CD14-positive monocyte (primary cell): ENCODE results near the gene GIN1. TPM values are rescaled to one million over a fixed set of nuclear protein-coding genes. Genes with fewer than 3 reads are reported as not detected.

ENCODE experiments used
- DNase-seq, 3 donors: peaks; one replicate each; pipeline ENCODE4 v3.0.0-alpha.2; 2011 to 2022
- H2AFZ ChIP-seq: 2 replicates; pipeline ENCODE4 v1.6.0; 2012; ENCODE audit warnings: mild to moderate bottlenecking, low read depth, low read length, inconsistent platforms; ENCODE audit not compliant: insufficient read depth, poor library complexity, severe bottlenecking
- H3K27ac ChIP-seq, 2 donors: 1 replicate in 1 of 2; 2 replicates in 1 of 2; pipeline ENCODE4 v1.5.1; 2012 to 2013; ENCODE audit warnings: low read length in 2 of 2, control low read depth in 1 of 2, inconsistent platforms in 1 of 2, low read depth in 1 of 2, mild to moderate bottlenecking in 1 of 2
- H3K27me3 ChIP-seq, 2 donors: one replicate each; pipeline versions ENCODE4 v1.6.0 to v1.6.1; 2011 to 2013; ENCODE audit warnings: low read length in 2 of 2; ENCODE audit not compliant: control insufficient read depth in 2 of 2, insufficient read depth in 2 of 2
- H3K36me3 ChIP-seq, 2 donors: replicated peaks in 1 of 2; 1 replicate in 1 of 2; 2 replicates in 1 of 2; pipeline versions ENCODE4 v1.5.1 to v1.6.1; 2012 to 2013; ENCODE audit warnings: low read length in 2 of 2, control low read depth in 1 of 2, inconsistent platforms in 1 of 2, mild to moderate bottlenecking in 1 of 2; ENCODE audit not compliant: insufficient read depth in 2 of 2, control insufficient read depth in 1 of 2
- H3K4me1 ChIP-seq, 2 donors: 1 replicate in 1 of 2; 2 replicates in 1 of 2; pipeline versions ENCODE4 v1.5.1 to v1.6.1; 2012 to 2013; ENCODE audit warnings: low read length in 2 of 2, control low read depth in 1 of 2, inconsistent platforms in 1 of 2, mild to moderate bottlenecking in 1 of 2, moderate library complexity in 1 of 2; ENCODE audit not compliant: insufficient read depth in 2 of 2, control insufficient read depth in 1 of 2
- H3K4me2 ChIP-seq: replicated peaks from 2 replicates; pipeline ENCODE3; 2012; ENCODE audit warnings: low read length, moderate library complexity, mild to moderate bottlenecking; ENCODE audit not compliant: poor library complexity, severe bottlenecking; ENCODE audit errors: extremely low read depth
- H3K4me3 ChIP-seq, 3 experiments: fragments of 200-600 bp in 1 of 3; sonication (generic) in 1 of 3; replicated peaks in 1 of 3; 1 replicate in 2 of 3; 2 replicates in 1 of 3; pipeline ENCODE4 v1.5.1; 2011 to 2013; ENCODE audit warnings: low read length in 3 of 3, mild to moderate bottlenecking in 3 of 3, control low read depth in 2 of 3, low read depth in 2 of 3, inconsistent platforms in 1 of 3, moderate library complexity in 1 of 3
- H3K79me2 ChIP-seq: 2 replicates; pipeline ENCODE4 v1.6.0; 2012; ENCODE audit warnings: mild to moderate bottlenecking, control low read depth, inconsistent platforms, low read length, moderate library complexity; ENCODE audit not compliant: insufficient read depth
- H3K9ac ChIP-seq: 2 replicates; pipeline ENCODE4 v1.6.0; 2017; ENCODE audit warnings: low read length, mild to moderate bottlenecking; ENCODE audit not compliant: insufficient read depth, poor library complexity, severe bottlenecking
- H3K9me3 ChIP-seq, 2 donors: replicated peaks in 1 of 2; 1 replicate in 1 of 2; 2 replicates in 1 of 2; pipeline versions ENCODE4 v1.5.1 to v1.6.1; 2012 to 2013; ENCODE audit warnings: low read length in 2 of 2, control low read depth in 1 of 2; ENCODE audit not compliant: control insufficient read depth in 1 of 2, insufficient read depth in 1 of 2
- H4K20me1 ChIP-seq: 2 replicates; pipeline ENCODE4 v1.6.0; 2012; ENCODE audit warnings: mild to moderate bottlenecking, low read length, control low read depth, moderate library complexity; ENCODE audit not compliant: insufficient read depth
- H3K27ac Mint-ChIP-seq, 7 donors: one replicate each; pipeline ENCODE4 v1.8.0; 2020; ENCODE audit warnings: mild to moderate bottlenecking in 7 of 7, mixed read lengths in 7 of 7, moderate library complexity in 6 of 7, inconsistent platforms in 2 of 7
- H3K27me3 Mint-ChIP-seq, 3 donors: one replicate each; pipeline ENCODE4 v1.8.0; 2021 to 2022; ENCODE audit warnings: low read depth in 3 of 3, mild to moderate bottlenecking in 3 of 3, mixed read lengths in 3 of 3, moderate library complexity in 3 of 3, inconsistent platforms in 1 of 3
- H3K36me3 Mint-ChIP-seq, 2 donors: one replicate each; pipeline ENCODE4 v1.8.0; 2020; ENCODE audit warnings: mixed read lengths in 2 of 2, inconsistent platforms in 1 of 2, mild to moderate bottlenecking in 1 of 2
- H3K4me1 Mint-ChIP-seq: one replicate; pipeline ENCODE4 v1.8.0; 2020; ENCODE audit warnings: mild to moderate bottlenecking, mixed read lengths
- H3K4me3 Mint-ChIP-seq, 2 donors: one replicate each; pipeline ENCODE4 v1.8.0; 2020; ENCODE audit warnings: mild to moderate bottlenecking in 2 of 2, mixed read lengths in 2 of 2, moderate library complexity in 1 of 2
- H3K9me3 Mint-ChIP-seq, 7 donors: one replicate each; pipeline ENCODE4 v1.8.0; 2020 to 2022; ENCODE audit warnings: mixed read lengths in 7 of 7, mild to moderate bottlenecking in 6 of 7, moderate library complexity in 6 of 7, inconsistent platforms in 2 of 7
- WGBS: methylation state at CpG from one replicate; pipeline ENCODE4 v1.1.5; 2013; ENCODE audit warnings: missing lambda C conversion rate; ENCODE audit not compliant: insufficient coverage; 5-methylcytosine and 5-hydroxymethylcytosine counted together
- intact Hi-C, 2 donors: fragments of 100-400 bp; cut with micrococcal nuclease; formaldehyde crosslinking; loops; one replicate each; pipeline versions ENCODE4 v1.15.0 to v1.15.1; 2023
- polyA plus RNA-seq, 3 donors: library from polyadenylated mRNA; depleted of rRNA in 1 of 3; unstranded in 2 of 3; stranded (reverse) in 1 of 3; fragments of 300-500 nt in 2 of 3; fragments of >200 nt in 1 of 3; fragmentation: Illumina TruSeq in 2 of 3; gene quantifications; 1 replicate in 2 of 3; 2 replicates in 1 of 3; pipeline ENCODE4 v1.2.3, GENCODE V29; 2012 to 2021
- TF ChIP-seq, protein P1 (sequence below): fragments of 200-600 bp; IDR thresholded peaks from one replicate; pipeline ENCODE4 v1.8.0; 2022; ENCODE audit warnings: antibody characterized with exemption, mild to moderate bottlenecking

Gene GIN1
- polyA plus RNA-seq, 3 donors: 2.2 to 4.7 (median 3.7) TPM

- H3K9me3 ChIP-seq: no peaks in the 10 kb centered on the region
- no peak overlapping the region for H3K4me3 Mint-ChIP-seq
- TF ChIP-seq, protein P1, sequence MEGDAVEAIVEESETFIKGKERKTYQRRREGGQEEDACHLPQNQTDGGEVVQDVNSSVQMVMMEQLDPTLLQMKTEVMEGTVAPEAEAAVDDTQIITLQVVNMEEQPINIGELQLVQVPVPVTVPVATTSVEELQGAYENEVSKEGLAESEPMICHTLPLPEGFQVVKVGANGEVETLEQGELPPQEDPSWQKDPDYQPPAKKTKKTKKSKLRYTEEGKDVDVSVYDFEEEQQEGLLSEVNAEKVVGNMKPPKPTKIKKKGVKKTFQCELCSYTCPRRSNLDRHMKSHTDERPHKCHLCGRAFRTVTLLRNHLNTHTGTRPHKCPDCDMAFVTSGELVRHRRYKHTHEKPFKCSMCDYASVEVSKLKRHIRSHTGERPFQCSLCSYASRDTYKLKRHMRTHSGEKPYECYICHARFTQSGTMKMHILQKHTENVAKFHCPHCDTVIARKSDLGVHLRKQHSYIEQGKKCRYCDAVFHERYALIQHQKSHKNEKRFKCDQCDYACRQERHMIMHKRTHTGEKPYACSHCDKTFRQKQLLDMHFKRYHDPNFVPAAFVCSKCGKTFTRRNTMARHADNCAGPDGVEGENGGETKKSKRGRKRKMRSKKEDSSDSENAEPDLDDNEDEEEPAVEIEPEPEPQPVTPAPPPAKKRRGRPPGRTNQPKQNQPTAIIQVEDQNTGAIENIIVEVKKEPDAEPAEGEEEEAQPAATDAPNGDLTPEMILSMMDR: no peak
- peaks cover 37 to 71% of the 10 kb centered on the region in 2 donors for H3K36me3 ChIP-seq
- intact Hi-C loops: no loop called here
- H3K4me2 ChIP-seq: no peak overlapping the region
- H3K4me1 Mint-ChIP-seq: peaks cover 4% of the 10 kb centered on the region
- H3K27ac Mint-ChIP-seq: peak overlapping the region in 2 of 7 donors; percentile 48 to 70
- H3K27me3 ChIP-seq: no peaks in the 10 kb centered on the region
- DNase-seq: peak in 2 of 3 donors; percentile 8 to 54
- no peak overlapping the region for H3K27ac ChIP-seq
- H3K9ac ChIP-seq: no peak overlapping the region
- peaks cover 0 to 1% (median 0%) of the 10 kb centered on the region in 3 donors for H3K27me3 Mint-ChIP-seq
- H3K4me1 ChIP-seq: no peaks in the 10 kb centered on the region
- no peak overlapping the region for H2AFZ ChIP-seq
- H3K4me3 ChIP-seq: no peak overlapping the region
- H3K36me3 Mint-ChIP-seq: peaks cover 45 to 48% of the 10 kb centered on the region in 2 donors
- peaks cover 4% of the 10 kb centered on the region for H3K79me2 ChIP-seq
- H3K9me3 Mint-ChIP-seq: no peaks in the 10 kb centered on the region
- no peaks in the 10 kb centered on the region for H4K20me1 ChIP-seq
Observed at GRCh38 chr5:103166706-103167105, 46.8 kb upstream of the GIN1 start.

DNA sequence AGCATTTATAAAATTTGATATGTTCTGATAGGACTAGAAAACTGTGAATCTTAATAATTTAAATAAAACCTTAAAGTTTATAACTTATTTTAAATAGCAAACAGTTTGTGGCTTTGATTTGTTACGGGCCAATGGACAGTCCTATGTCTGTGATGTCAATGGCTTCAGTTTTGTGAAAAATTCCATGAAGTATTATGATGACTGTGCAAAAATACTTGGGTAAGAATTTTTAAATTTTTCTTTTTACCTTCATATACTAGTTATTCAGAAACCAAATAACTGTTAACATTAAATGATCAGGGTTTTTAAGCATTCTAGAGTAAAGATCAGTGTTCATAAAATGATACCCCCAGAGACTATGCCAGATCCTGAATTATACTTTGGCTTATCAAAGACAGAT, 31.2 kb upstream of the GIN1 start:
- WGBS: no CpG with 5 or more reads among the region's 1 CpG
- peaks cover 64 to 92% of the 10 kb centered on the region in 2 donors for H3K36me3 ChIP-seq

More for the DNA sequence above, 31.2 kb upstream of the GIN1 start:
- no peak overlapping the region for H2AFZ ChIP-seq
- H3K4me3 ChIP-seq: no peak overlapping the region
- Mint-ChIP-seq H3K27me3 (no peaks in the 10 kb centered on the region), H3K27ac (no peak overlapping the region), H3K4me3 (no peak overlapping the region), H3K36me3 (peaks cover 38 to 59% of the 10 kb centered on the region in 2 donors), H3K9me3 (no peaks in the 10 kb centered on the region), H3K4me1 (no peaks in the 10 kb centered on the region)
- H3K27ac ChIP-seq: no peak overlapping the region
- no peak overlapping the region for H3K9ac ChIP-seq
- H3K4me2 ChIP-seq: no peak overlapping the region
- no peaks in the 10 kb centered on the region for H4K20me1 ChIP-seq
- no peak for DNase-seq
- H3K9me3 ChIP-seq: no peaks in the 10 kb centered on the region
- no peaks in the 10 kb centered on the region for H3K27me3 ChIP-seq
- intact Hi-C loops: no loop called here
- H3K4me1 ChIP-seq: no peaks in the 10 kb centered on the region
- H3K79me2 ChIP-seq: no peaks in the 10 kb centered on the region
- TF ChIP-seq, protein P1: no peak
